HFFc6 (cell line): ENCODE data around the gene NFX1. TPM values are rescaled to one million over a fixed set of nuclear protein-coding genes. Genes with fewer than 3 reads are reported as not detected.
"Not testable (repeated sequence)": the region's sequence is repeated elsewhere in the genome, so short reads cannot be mapped to it uniquely, and the experiment has no call there.

Experiments used
- DNase-seq: peaks from one replicate; pipeline ENCODE4 v3.0.0-alpha.2; 2018
- H3K27ac Mint-ChIP-seq: 2 replicates; pipeline ENCODE4 v1.8.0; 2020; ENCODE audit warnings: mild to moderate bottlenecking, mixed read lengths
- H3K27me3 Mint-ChIP-seq: 2 replicates; pipeline ENCODE4 v1.8.0; 2021; ENCODE audit warnings: mild to moderate bottlenecking, moderate library complexity, mixed read lengths; ENCODE audit not compliant: insufficient read depth
- H3K36me3 Mint-ChIP-seq: 2 replicates; pipeline ENCODE4 v1.8.0; 2021; ENCODE audit warnings: low read depth, mixed read lengths
- H3K4me1 Mint-ChIP-seq: 2 replicates; pipeline ENCODE4 v1.8.0; 2020; ENCODE audit warnings: low read depth, mixed read lengths
- H3K4me3 Mint-ChIP-seq: 2 replicates; pipeline ENCODE4 v1.8.0; 2020; ENCODE audit warnings: mild to moderate bottlenecking, moderate library complexity, mixed read lengths
- H3K9me3 Mint-ChIP-seq: 2 replicates; pipeline ENCODE4 v1.8.0; 2020; ENCODE audit warnings: mild to moderate bottlenecking, mixed read lengths
- total RNA-seq, 6 experiments: library from RNA; stranded (reverse); fragmentation: NEBNext Ultra II Directional; extraction: Animal tissue kit (Norgen Biotek cat#: 25700); gene quantifications; 2 replicates in 1 of 6; 3 replicates in 5 of 6; pipeline ENCODE4 v1.2.3, GENCODE V29; 2021
- TF ChIP-seq, protein P1 (sequence below): fragments of 200-600 bp; sonication (generic); IDR thresholded peaks from 2 replicates; pipeline ENCODE4 v1.5.0; 2021; ENCODE audit warnings: antibody characterized with exemption, mild to moderate bottlenecking

NFX1 gene
- total RNA-seq, 6 experiments from 2014 or later, result 25.7 to 28.0 (median 27.8) TPM

DNA sequence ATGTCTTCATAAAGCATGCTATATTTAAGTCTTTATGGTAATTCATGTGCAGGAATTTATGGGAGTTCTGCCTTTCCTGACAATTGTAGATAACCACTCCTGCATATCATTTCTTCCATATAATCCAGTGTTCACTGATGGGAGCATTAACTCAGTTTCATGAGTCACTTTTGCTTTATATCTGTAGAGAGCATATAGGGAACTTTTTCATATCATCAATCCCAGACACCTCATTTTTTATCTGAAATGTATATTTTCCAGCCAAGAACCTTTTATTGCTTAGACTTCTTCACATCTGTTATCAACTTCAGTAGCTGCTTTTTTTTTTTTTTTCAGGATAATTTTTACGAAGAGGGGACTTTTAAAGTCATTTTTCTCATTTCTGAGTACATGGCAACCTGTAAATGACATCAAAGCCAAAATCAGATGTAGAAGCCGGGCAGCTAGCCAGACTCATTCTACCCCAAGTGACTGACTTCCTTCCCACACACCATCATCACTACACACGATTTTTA is 41.1 kb downstream of the NFX1 start:
- H3K9me3 Mint-ChIP-seq, result no peaks in the 10 kb centered on the region
- DNase-seq, result no peak
- peaks cover 53% of the 10 kb centered on the region for H3K36me3 Mint-ChIP-seq
- 0 out of 2 replicates have a peak overlapping the region, but pooled peaks have one; percentile 3 for H3K4me3 Mint-ChIP-seq
- peak overlapping the region; percentile 44 for H3K27ac Mint-ChIP-seq
- peaks cover 2% of the 10 kb centered on the region for H3K27me3 Mint-ChIP-seq
- TF ChIP-seq, protein P1, sequence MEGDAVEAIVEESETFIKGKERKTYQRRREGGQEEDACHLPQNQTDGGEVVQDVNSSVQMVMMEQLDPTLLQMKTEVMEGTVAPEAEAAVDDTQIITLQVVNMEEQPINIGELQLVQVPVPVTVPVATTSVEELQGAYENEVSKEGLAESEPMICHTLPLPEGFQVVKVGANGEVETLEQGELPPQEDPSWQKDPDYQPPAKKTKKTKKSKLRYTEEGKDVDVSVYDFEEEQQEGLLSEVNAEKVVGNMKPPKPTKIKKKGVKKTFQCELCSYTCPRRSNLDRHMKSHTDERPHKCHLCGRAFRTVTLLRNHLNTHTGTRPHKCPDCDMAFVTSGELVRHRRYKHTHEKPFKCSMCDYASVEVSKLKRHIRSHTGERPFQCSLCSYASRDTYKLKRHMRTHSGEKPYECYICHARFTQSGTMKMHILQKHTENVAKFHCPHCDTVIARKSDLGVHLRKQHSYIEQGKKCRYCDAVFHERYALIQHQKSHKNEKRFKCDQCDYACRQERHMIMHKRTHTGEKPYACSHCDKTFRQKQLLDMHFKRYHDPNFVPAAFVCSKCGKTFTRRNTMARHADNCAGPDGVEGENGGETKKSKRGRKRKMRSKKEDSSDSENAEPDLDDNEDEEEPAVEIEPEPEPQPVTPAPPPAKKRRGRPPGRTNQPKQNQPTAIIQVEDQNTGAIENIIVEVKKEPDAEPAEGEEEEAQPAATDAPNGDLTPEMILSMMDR, result no peak
- H3K4me1 Mint-ChIP-seq, result peaks cover 61% of the 10 kb centered on the region

DNA sequence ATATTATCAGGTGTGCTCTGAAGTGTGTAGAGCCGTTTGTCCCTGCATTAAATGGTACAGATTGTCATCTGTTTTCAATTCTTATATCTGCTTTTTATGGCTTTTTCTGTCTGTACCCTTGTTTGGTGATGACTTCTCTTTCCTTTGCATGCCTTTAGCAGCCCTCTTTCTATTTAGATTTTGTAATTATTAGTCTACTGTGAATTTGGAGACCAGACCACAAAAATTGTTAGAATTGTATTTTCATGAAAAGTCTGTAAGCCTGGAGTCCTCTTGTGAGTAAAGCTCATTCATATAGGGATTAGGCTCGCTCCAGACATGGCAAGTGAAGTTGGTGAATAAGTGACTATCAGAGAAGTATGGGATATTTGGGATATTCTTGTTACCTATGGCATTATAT is 41.7 kb downstream of the NFX1 start:
- peak overlapping the region; percentile 44; the same call in 1 of the 2 replicates for H3K27ac Mint-ChIP-seq

DNA sequence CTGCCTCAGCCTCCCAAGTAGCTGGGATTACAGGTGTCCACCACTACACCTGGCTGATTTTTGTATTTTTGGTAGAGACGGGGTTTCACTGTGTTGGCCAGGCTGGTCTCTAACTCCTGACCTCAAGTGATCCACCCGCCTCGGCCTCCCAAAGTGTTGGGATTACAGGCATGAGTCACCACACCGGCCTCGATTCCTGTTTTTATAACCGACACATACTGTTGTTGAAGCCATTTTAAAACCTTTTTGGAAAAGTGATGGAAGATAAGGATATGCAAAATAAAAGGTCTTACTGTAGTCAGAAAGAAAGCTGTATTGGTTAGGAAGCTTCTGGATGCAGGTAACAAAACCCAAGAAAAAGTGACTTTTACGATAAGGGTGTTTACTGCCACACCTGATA is 42.6 kb downstream of the NFX1 start:
- DNase-seq, H3K27me3 Mint-ChIP-seq: not testable (repeated sequence)

More for the DNA sequence above, 41.7 kb downstream of the NFX1 start:
- DNase-seq, result no peak
- Mint-ChIP-seq H3K9me3 (no peaks in the 10 kb centered on the region), H3K4me3 (no peak overlapping the region), H3K36me3 (peaks cover 55% of the 10 kb centered on the region), H3K4me1 (peaks cover 61% of the 10 kb centered on the region), H3K27me3 (peaks cover 2% of the 10 kb centered on the region)
- TF ChIP-seq, protein P1, result no peak

DNA sequence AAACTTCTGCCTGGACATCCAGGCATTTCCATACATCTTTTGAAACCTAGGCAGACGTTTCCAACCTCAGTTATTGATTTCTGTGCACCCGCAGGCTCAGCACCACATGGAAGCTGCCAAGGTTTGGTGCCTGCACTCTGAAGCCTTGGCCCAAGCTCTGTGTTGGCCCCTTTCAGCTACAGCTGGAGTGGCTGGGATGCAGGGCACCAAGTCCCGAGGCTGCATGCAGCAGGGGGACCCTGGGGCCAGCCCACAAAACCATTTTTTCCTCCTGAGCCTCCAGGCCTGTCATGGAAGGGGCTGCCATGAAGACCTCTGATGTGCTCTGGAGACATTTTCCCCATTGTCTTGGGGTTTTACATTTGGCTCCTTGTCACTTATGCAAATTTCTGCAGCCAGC is 49.9 kb downstream of the NFX1 start:
- TF ChIP-seq, protein P1, result no peak; the same call in 1 of the 2 replicates
- Mint-ChIP-seq H3K9me3 (peaks cover 21% of the 10 kb centered on the region), H3K27ac (no peak overlapping the region), H3K4me1 (no peaks in the 10 kb centered on the region), H3K4me3 (no peak overlapping the region), H3K36me3 (peaks cover 55% of the 10 kb centered on the region), H3K27me3 (no peaks in the 10 kb centered on the region)
- no peak for DNase-seq

More for the DNA sequence above, 42.6 kb downstream of the NFX1 start:
- Mint-ChIP-seq H3K27ac (peak overlapping the region; percentile 33; the same call in 1 of the 2 replicates), H3K4me3 (peak overlapping the region; percentile 10; the same call in 1 of the 2 replicates), H3K4me1 (peaks cover 55% of the 10 kb centered on the region), H3K36me3 (peaks cover 54% of the 10 kb centered on the region)
- H3K9me3 Mint-ChIP-seq, result not testable (repeated sequence)

DNA sequence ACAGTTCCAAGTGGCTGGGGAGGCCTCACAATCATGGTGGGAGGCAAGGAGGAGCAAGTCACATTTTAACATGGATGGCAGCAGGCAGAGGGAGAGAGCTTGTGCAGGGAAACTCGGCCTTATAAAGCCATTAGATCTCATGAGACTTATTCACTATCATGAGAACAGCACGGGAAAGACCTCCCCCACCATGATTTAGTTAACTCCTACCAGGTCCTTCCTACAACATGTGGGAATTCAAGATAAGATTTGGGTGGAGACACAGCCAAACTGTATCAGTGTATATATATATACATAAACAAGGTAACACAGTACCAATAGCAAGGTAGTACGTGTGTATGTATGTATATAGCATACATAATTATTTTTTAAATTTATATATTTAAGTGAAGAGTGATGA is 50.9 kb downstream of the NFX1 start:
- Mint-ChIP-seq H3K36me3 (peaks cover 58% of the 10 kb centered on the region), H3K27ac (no peak overlapping the region), H3K9me3 (peaks cover 21% of the 10 kb centered on the region), H3K27me3 (no peaks in the 10 kb centered on the region), H3K4me3 (no peak overlapping the region), H3K4me1 (no peaks in the 10 kb centered on the region)
- no peak for DNase-seq
- TF ChIP-seq, protein P1, result no peak

DNA sequence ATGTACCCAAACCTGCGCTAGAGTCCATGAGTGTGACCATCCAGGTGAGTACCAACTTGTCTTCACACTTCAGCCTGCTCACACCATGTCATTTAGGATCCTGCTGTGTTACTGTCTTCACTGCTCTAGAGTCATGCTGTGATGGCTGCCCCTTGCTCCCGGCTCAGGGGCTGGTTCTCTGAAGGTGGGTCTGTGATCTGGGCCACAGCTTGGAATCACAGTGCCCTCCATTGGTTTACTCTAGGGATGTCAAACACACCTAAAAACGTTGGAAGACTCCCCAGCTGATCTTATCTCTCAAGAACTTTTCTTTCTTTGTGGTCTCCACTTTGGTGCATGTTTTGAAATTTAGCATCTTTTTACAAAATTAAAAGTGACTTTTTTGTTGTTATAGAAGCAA is 53.8 kb downstream of the NFX1 start:
- H3K4me1 Mint-ChIP-seq, result peaks cover 3% of the 10 kb centered on the region
- TF ChIP-seq, protein P1, result no peak
- H3K9me3 Mint-ChIP-seq, result peaks cover 18% of the 10 kb centered on the region
- DNase-seq, result no peak
- peaks cover 1% of the 10 kb centered on the region; the same call in 1 of the 2 replicates for H3K27me3 Mint-ChIP-seq
- H3K36me3 Mint-ChIP-seq, result peaks cover 68% of the 10 kb centered on the region
- H3K4me3 Mint-ChIP-seq, result no peak overlapping the region
- no peak overlapping the region for H3K27ac Mint-ChIP-seq
